H1 (cell line): ENCODE data around the gene KIF13A. TPM values are rescaled to one million over a fixed set of nuclear protein-coding genes. Genes with fewer than 3 reads are reported as not detected.

Source experiments
- CTCF ChIA-PET: fragments of 300-600 bp; sonication (Branson Sonifier 250); formaldehyde crosslinking; loops from one replicate; lab custom pipeline; 2021; ENCODE audit not compliant: partially characterized antibody; lab: Charles Lee
- POLR2A ChIA-PET: fragments of 300-600 bp; sonication (Branson Sonifier 250); formaldehyde crosslinking; loops from one replicate; lab custom pipeline; 2021; ENCODE audit warnings: inconsistent platforms; ENCODE audit not compliant: partially characterized antibody; lab: Charles Lee
- DNase-seq, 2 experiments: peaks; one replicate each; pipeline versions ENCODE4 v3.0.0 to v3.0.0-alpha.2; 2010 to 2022; ENCODE audit warnings: low spot score in 2 of 2, low read depth in 1 of 2, mixed read lengths in 1 of 2
- FAIRE-seq: peaks from 2 replicates; lab custom pipeline; 2011; peaks lifted over from hg19 to GRCh38; lab: Jason Lieb, UNC
- H2AFZ ChIP-seq: 2 replicates; pipeline ENCODE4 v1.8.1; 2012; ENCODE audit warnings: low read length, inconsistent platforms
- H2AK5ac ChIP-seq: 2 replicates; pipeline ENCODE4 v1.6.1; 2013; ENCODE audit warnings: low read depth, low read length
- H2BK120ac ChIP-seq: replicated peaks from 2 replicates; pipeline ENCODE3; 2013; ENCODE audit warnings: low read depth, low read length, inconsistent platforms
- H2BK12ac ChIP-seq: 2 replicates; pipeline ENCODE4 v1.6.1; 2013; ENCODE audit warnings: low read depth, low read length
- H2BK15ac ChIP-seq: 2 replicates; pipeline ENCODE4 v1.6.1; 2013; ENCODE audit warnings: low read length
- H2BK20ac ChIP-seq: 2 replicates; pipeline ENCODE4 v1.6.1; 2013; ENCODE audit warnings: low read length
- H2BK5ac ChIP-seq: 2 replicates; pipeline ENCODE4 v1.6.1; 2013; ENCODE audit warnings: low read depth, low read length
- H3K14ac ChIP-seq: 2 replicates; pipeline ENCODE4 v1.6.1; 2013; ENCODE audit warnings: inconsistent platforms; ENCODE audit not compliant: insufficient read length
- H3K18ac ChIP-seq: 2 replicates; pipeline ENCODE4 v1.6.1; 2013; ENCODE audit warnings: low read length; ENCODE audit errors: extremely low read depth
- H3K23ac ChIP-seq: 2 replicates; pipeline ENCODE4 v1.6.1; 2013; ENCODE audit warnings: inconsistent platforms; ENCODE audit not compliant: insufficient read length
- H3K23me2 ChIP-seq: 2 replicates; pipeline ENCODE4 v1.6.1; 2013; ENCODE audit warnings: low read depth, low read length
- H3K27ac ChIP-seq: 2 replicates; pipeline ENCODE4 v1.6.1; 2011; ENCODE audit warnings: low read depth, low read length, inconsistent platforms
- H3K27me3 ChIP-seq, 4 experiments: replicated peaks in 1 of 4; 1 replicate in 1 of 4; 2 replicates in 3 of 4; pipeline versions ENCODE4 v1.6.1 to v1.8.1; 2011 to 2013; ENCODE audit warnings: low read length in 3 of 4, mild to moderate bottlenecking in 3 of 4, inconsistent platforms in 2 of 4, mixed read lengths in 2 of 4, moderate library complexity in 1 of 4; ENCODE audit not compliant: control insufficient read depth in 3 of 4, insufficient read depth in 3 of 4; ENCODE audit errors: extremely low read depth in 1 of 4
- H3K36me3 ChIP-seq, 4 experiments: 2 replicates each; pipeline versions ENCODE4 v1.6.1 to v1.8.1; 2011 to 2013; ENCODE audit warnings: mild to moderate bottlenecking in 4 of 4, low read length in 3 of 4, moderate library complexity in 2 of 4, control low read depth in 1 of 4, inconsistent platforms in 1 of 4; ENCODE audit not compliant: insufficient read depth in 4 of 4, control insufficient read depth in 2 of 4
- H3K4ac ChIP-seq: replicated peaks from 2 replicates; pipeline ENCODE3; 2013; ENCODE audit warnings: low read length, low read depth, mixed read lengths, inconsistent platforms; ENCODE audit not compliant: insufficient read length
- H3K4me1 ChIP-seq, 4 experiments: replicated peaks in 1 of 4; 1 replicate in 1 of 4; 2 replicates in 3 of 4; pipeline versions ENCODE4 v1.6.1 to v1.8.1; 2011 to 2013; ENCODE audit warnings: low read length in 3 of 4, inconsistent platforms in 2 of 4, mixed read lengths in 1 of 4; ENCODE audit not compliant: insufficient read depth in 4 of 4, control insufficient read depth in 3 of 4
- H3K4me2 ChIP-seq, 2 experiments: 2 replicates each; pipeline versions ENCODE4 v1.6.1 to v1.8.1; 2011 to 2013; ENCODE audit warnings: low read depth in 2 of 2, low read length in 2 of 2, control low read depth in 1 of 2, inconsistent platforms in 1 of 2, mild to moderate bottlenecking in 1 of 2; ENCODE audit not compliant: insufficient read depth in 1 of 2
- H3K4me3 ChIP-seq, 4 experiments: fragments of 200-600, 300-600 bp in 1 of 4; sonication (generic), shearing (Covaris generic), sonication (Bioruptor Twin) in 1 of 4; 2 replicates each; pipeline versions ENCODE4 v1.5.1 to v1.8.1; 2011 to 2016; ENCODE audit warnings: low read length in 4 of 4, low read depth in 3 of 4, control low read depth in 2 of 4, inconsistent platforms in 2 of 4, mild to moderate bottlenecking in 2 of 4, mixed read lengths in 1 of 4, moderate library complexity in 1 of 4; ENCODE audit not compliant: insufficient read depth in 2 of 4; ENCODE audit errors: extremely low read depth in 1 of 4
- H3K56ac ChIP-seq: replicated peaks from 2 replicates; pipeline ENCODE3; 2013; ENCODE audit warnings: low read depth, mild to moderate bottlenecking, mixed read lengths, low read length, inconsistent platforms; ENCODE audit not compliant: insufficient read length
- H3K79me1 ChIP-seq: 2 replicates; pipeline ENCODE4 v1.6.1; 2013; ENCODE audit warnings: low read depth, low read length, control low read depth
- H3K79me2 ChIP-seq, 2 experiments: 2 replicates each; pipeline versions ENCODE4 v1.6.1 to v1.8.1; 2012 to 2013; ENCODE audit warnings: low read length in 2 of 2, mild to moderate bottlenecking in 2 of 2, inconsistent platforms in 1 of 2; ENCODE audit not compliant: insufficient read depth in 2 of 2, control insufficient read depth in 1 of 2
- H3K9ac ChIP-seq, 4 experiments: replicated peaks in 1 of 4; 1 replicate in 1 of 4; 2 replicates in 3 of 4; pipeline versions ENCODE4 v1.6.1 to v1.8.1; 2011 to 2013; ENCODE audit warnings: low read depth in 3 of 4, low read length in 3 of 4, control low read depth in 2 of 4, mild to moderate bottlenecking in 2 of 4, moderate library complexity in 2 of 4, inconsistent platforms in 1 of 4; ENCODE audit errors: extremely low read depth in 1 of 4
- H3K9me3 ChIP-seq, 2 experiments: 2 replicates each; pipeline versions ENCODE4 v1.6.1 to v1.8.1; 2012 to 2013; ENCODE audit warnings: mild to moderate bottlenecking in 2 of 2, moderate library complexity in 2 of 2, control low read depth in 1 of 2, inconsistent platforms in 1 of 2, low read depth in 1 of 2, low read length in 1 of 2, mixed read lengths in 1 of 2; ENCODE audit not compliant: insufficient read depth in 2 of 2
- H4K20me1 ChIP-seq, 2 experiments: replicated peaks in 1 of 2; 2 replicates each; pipeline versions ENCODE3 to v1.8.1; 2011 to 2013; ENCODE audit warnings: inconsistent platforms in 2 of 2, low read length in 2 of 2, mild to moderate bottlenecking in 1 of 2; ENCODE audit not compliant: insufficient read depth in 2 of 2, control insufficient read depth in 1 of 2
- H4K5ac ChIP-seq: 2 replicates; pipeline ENCODE4 v1.6.1; 2013; ENCODE audit warnings: low read length, low read depth, mixed read lengths, inconsistent platforms; ENCODE audit not compliant: insufficient read length
- H4K8ac ChIP-seq: 2 replicates; pipeline ENCODE4 v1.8.0; 2013; ENCODE audit warnings: mild to moderate bottlenecking, moderate library complexity, low read length, inconsistent platforms; ENCODE audit not compliant: insufficient read depth; ENCODE audit errors: extremely low read depth
- H4K91ac ChIP-seq: replicated peaks from 2 replicates; pipeline ENCODE3; 2013; ENCODE audit warnings: low read length, mixed read lengths, inconsistent platforms; ENCODE audit not compliant: insufficient read length
- BRCA1 ChIP-seq: IDR thresholded peaks from 2 replicates; pipeline ENCODE4 v1.6.1; 2012; ENCODE audit warnings: low read depth, low read length, improper control_type of control experiment
- CEBPB ChIP-seq: IDR thresholded peaks from 2 replicates; pipeline ENCODE4 v1.6.1; 2012; ENCODE audit warnings: low read depth, low read length
- RAD21 ChIP-seq, 2 experiments: IDR thresholded peaks in 1 of 2; conservative IDR thresholded peaks in 1 of 2; 2 replicates each; pipeline ENCODE4 v1.6.1; 2011; ENCODE audit warnings: low read depth in 2 of 2, low read length in 2 of 2, improper control_type of control experiment in 1 of 2, inconsistent platforms in 1 of 2, mild to moderate bottlenecking in 1 of 2, moderate library complexity in 1 of 2
- SIX5 ChIP-seq: IDR thresholded peaks from 2 replicates; pipeline ENCODE4 v1.6.1; 2011; ENCODE audit warnings: mild to moderate bottlenecking, low read depth, low read length
- WGBS, 2 experiments: shearing (Covaris generic) in 1 of 2; methylation state at CpG; one replicate each; pipeline versions ENCODE4 v1.1.6 to v1.1.7; 2013 to 2015; ENCODE audit warnings: low lambda C conversion rate in 2 of 2, mixed read lengths in 2 of 2, inconsistent platforms in 1 of 2, low coverage in 1 of 2, missing lambda C conversion rate in 1 of 2; ENCODE audit not compliant: insufficient replicate concordance in 2 of 2, insufficient coverage in 1 of 2, insufficient read length in 1 of 2; ENCODE audit errors: extremely low coverage in 1 of 2, missing lambda C conversion rate in 1 of 2; 5-methylcytosine and 5-hydroxymethylcytosine counted together
- polyA plus RNA-seq, 7 experiments: library from polyadenylated mRNA; depleted of rRNA in 3 of 7; stranded (reverse) in 5 of 7; unstranded in 2 of 7; fragments of >200 nt in 5 of 7; fragments of 200-250 nt in 2 of 7; gene quantifications; 1 replicate in 5 of 7; 2 replicates in 1 of 7; 4 replicates in 1 of 7; pipeline versions ENCODE4 v1.2.1 to v1.2.3, GENCODE V29; 2011 to 2013; ENCODE audit warnings: missing spikeins in 2 of 7, mixed read lengths in 2 of 7
- total RNA-seq: library from RNA; stranded (reverse); fragmentation: NEBNext Ultra II Directional; extraction: Animal tissue kit (Norgen Biotek cat#: 25700); gene quantifications from 2 replicates; pipeline ENCODE4 v1.2.1, GENCODE V29; 2021

The KIF13A gene
- total and polyA plus RNA-seq, 2 of the 8 experiments (the other 6 are each of a cell fraction or from before 2014, with no cell fraction given), result 14.7 to 40.8 TPM

DNA sequence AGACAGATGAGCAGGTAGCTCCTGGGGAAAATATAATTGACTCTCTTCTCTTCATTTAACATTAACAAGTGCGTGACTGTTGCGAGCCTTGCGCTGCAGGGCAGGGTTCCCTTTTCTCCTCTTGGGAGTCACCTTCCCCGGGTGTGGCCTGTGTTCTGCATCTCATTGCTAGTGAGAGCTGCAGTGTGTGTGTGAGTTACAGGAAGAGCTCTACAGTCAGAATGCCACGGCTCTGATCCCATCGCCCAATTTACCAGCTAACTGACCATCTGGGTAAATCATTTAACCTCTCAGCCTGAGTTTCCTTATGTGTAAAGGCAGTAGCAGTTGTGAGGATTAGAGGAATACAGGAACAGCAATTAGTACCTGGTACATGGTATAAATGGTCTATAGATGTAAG is 173.9 kb downstream of the KIF13A start:
- H2BK120ac ChIP-seq, result no peak overlapping the region
- H4K91ac ChIP-seq, result no peak overlapping the region
- no peaks in the 10 kb centered on the region for H3K79me1 ChIP-seq
- H3K4me2 ChIP-seq, result no peak overlapping the region
- no peaks in the 10 kb centered on the region for H3K9me3 ChIP-seq
- no peaks in the 10 kb centered on the region for H3K79me2 ChIP-seq
- no peaks in the 10 kb centered on the region for H3K23me2 ChIP-seq
- DNase-seq (no peak), FAIRE-seq (no peak)
- no peak overlapping the region for H3K4me3 ChIP-seq
- H4K20me1 ChIP-seq, result no peaks in the 10 kb centered on the region
- ChIA-PET POLR2A (no interaction called here), CTCF (interaction anchor here (0.6 to 9.1 kb wide), 5 partner anchors 8 to 186 kb away, joined by 3 to 55 read pairs (median 3); no protein-coding TSS in a partner anchor)
- no peak overlapping the region for H3K4ac ChIP-seq
- H2BK20ac ChIP-seq, result no peak overlapping the region
- H2BK5ac ChIP-seq, result no peak overlapping the region
- no peak overlapping the region for H4K8ac ChIP-seq
- H4K5ac ChIP-seq, result no peak overlapping the region
- H3K27me3 ChIP-seq, result no peaks in the 10 kb centered on the region
- H3K36me3 ChIP-seq, result peaks cover 0 to 9% (median 4%) of the 10 kb centered on the region in 4 experiments; a peak in 4 of 8 replicates
- no peak overlapping the region for H3K18ac ChIP-seq
- no peak overlapping the region for H2AFZ ChIP-seq
- no peak overlapping the region for H3K27ac ChIP-seq
- no peak overlapping the region for H2AK5ac ChIP-seq
- whole genome bisulfite sequencing, 2 experiments, result 96% methylated on average over 6 of the region's 6 CpGs; no CpG with 5 or more reads in 1 of the 2 experiments
- H3K23ac ChIP-seq, result no peak overlapping the region
- H2BK15ac ChIP-seq, result no peak overlapping the region
- H3K9ac ChIP-seq, result no peak overlapping the region
- H3K14ac ChIP-seq, result no peak overlapping the region
- no peak overlapping the region for H2BK12ac ChIP-seq
- no peaks in the 10 kb centered on the region for H3K4me1 ChIP-seq
- H3K56ac ChIP-seq, result no peak overlapping the region
- TF ChIP-seq RAD21 (IDR thresholded peaks at IDR 0.05 in 1 of 2, conservative IDR thresholded peaks at IDR 0.05 in 1 of 2; ENCODE audit: low read depth in 2 of 2, low read length in 2 of 2) (no peak), CEBPB (no peak), BRCA1 (no peak), SIX5 (no peak)
